Skeletal muscle tissue (tissue), 4 donors: ENCODE results near the gene CDK11B. TPM values are rescaled to one million over a fixed set of nuclear protein-coding genes. Genes with fewer than 3 reads are reported as not detected.
"Not testable (repeated sequence)": the region's sequence is repeated elsewhere in the genome, so short reads cannot be mapped to it uniquely, and the experiment has no call there.

ENCODE experiments used
- H3K27ac ChIP-seq: one replicate; pipeline ENCODE4 v1.7.0; 2013; ENCODE audit warnings: mild to moderate bottlenecking, low read depth, low read length, inconsistent platforms
- H3K27me3 ChIP-seq, 3 donors: one replicate each; pipeline ENCODE4 v1.7.0; 2013; ENCODE audit warnings: low read length in 3 of 3; ENCODE audit not compliant: control insufficient read depth in 3 of 3, insufficient read depth in 3 of 3
- H3K36me3 ChIP-seq, 3 donors: one replicate each; pipeline ENCODE4 v1.7.0; 2013; ENCODE audit warnings: low read length in 3 of 3; ENCODE audit not compliant: control insufficient read depth in 3 of 3, insufficient read depth in 3 of 3
- H3K4me1 ChIP-seq, 3 donors: one replicate each; pipeline ENCODE4 v1.7.0; 2013; ENCODE audit warnings: low read length in 3 of 3, mild to moderate bottlenecking in 3 of 3; ENCODE audit not compliant: control insufficient read depth in 3 of 3, insufficient read depth in 3 of 3
- H3K4me3 ChIP-seq, 3 donors: one replicate each; pipeline ENCODE4 v1.7.0; 2013; ENCODE audit warnings: low read length in 3 of 3
- H3K9ac ChIP-seq, 3 donors: one replicate each; pipeline ENCODE4 v1.7.0; 2013; ENCODE audit warnings: low read length in 3 of 3, mild to moderate bottlenecking in 3 of 3, moderate library complexity in 2 of 3, low read depth in 1 of 3
- H3K9me3 ChIP-seq, 3 donors: one replicate each; pipeline ENCODE4 v1.7.0; 2013; ENCODE audit warnings: low read length in 3 of 3; ENCODE audit not compliant: control insufficient read depth in 3 of 3
- total RNA-seq: library from RNA; depleted of rRNA; stranded (reverse); fragments of >200 nt; gene quantifications from one replicate; pipeline ENCODE4 v1.2.3, GENCODE V29; 2014
- donor health status: Osteomylitis.

CDK11B gene
- total RNA-seq, 1 donor from 2014 or later: 8.4 TPM

- not testable (repeated sequence) for H3K27me3 ChIP-seq, H3K4me3 ChIP-seq, H3K9me3 ChIP-seq, H3K9ac ChIP-seq, H3K4me1 ChIP-seq
- Histone ChIP-seq H3K27ac (peak overlapping the region; percentile 51), H3K36me3 (peaks cover 18 to 22% (median 20%) of the 10 kb centered on the region in 3 donors)
Measured at GRCh38 chr1:1662830-1663560, 4.2 kb upstream of the CDK11B start.

- H3K9me3 ChIP-seq, H3K4me1 ChIP-seq, H3K9ac ChIP-seq, H3K4me3 ChIP-seq, H3K27me3 ChIP-seq: not testable (repeated sequence)
- Histone ChIP-seq H3K27ac (peak overlapping the region; percentile 51), H3K36me3 (peaks cover 17 to 19% (median 18%) of the 10 kb centered on the region in 3 donors)
Measured at GRCh38 chr1:1662392-1662791, 3.6 kb upstream of the CDK11B start.

- not testable (repeated sequence) for H3K4me1 ChIP-seq, H3K4me3 ChIP-seq, H3K9me3 ChIP-seq, H3K9ac ChIP-seq, H3K27ac ChIP-seq, H3K27me3 ChIP-seq
- peaks cover 29 to 42% (median 30%) of the 10 kb centered on the region in 3 donors for H3K36me3 ChIP-seq
Measured at GRCh38 chr1:1648265-1648664, 10.5 kb downstream of the CDK11B start.

- peaks cover 29 to 41% (median 30%) of the 10 kb centered on the region in 3 donors for H3K36me3 ChIP-seq
- not testable (repeated sequence) for H3K4me1 ChIP-seq, H3K27ac ChIP-seq, H3K9me3 ChIP-seq, H3K9ac ChIP-seq, H3K27me3 ChIP-seq, H3K4me3 ChIP-seq
Measured at GRCh38 chr1:1647567-1648241, 11.1 kb downstream of the CDK11B start.

DNA sequence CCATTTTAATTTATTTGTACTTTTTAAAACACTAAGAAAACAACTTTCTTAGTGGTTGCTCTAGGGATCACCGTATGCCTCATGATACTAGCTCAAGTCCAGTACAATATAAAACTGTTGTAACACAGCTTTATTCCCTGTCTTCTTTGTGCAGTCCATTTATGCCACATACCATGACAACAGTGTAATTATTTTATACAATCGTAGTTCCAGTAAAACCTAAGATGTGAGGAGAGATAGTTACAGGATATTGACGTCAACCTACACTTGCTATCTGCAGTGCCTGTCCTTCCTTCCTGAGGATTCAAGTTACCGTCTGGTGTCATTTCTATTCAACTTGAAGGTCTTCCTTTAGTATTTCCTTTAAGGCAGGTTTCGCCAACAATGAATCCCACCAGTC lies 12.5 kb downstream of the CDK11B start:
- H3K27ac ChIP-seq, H3K9me3 ChIP-seq, H3K4me3 ChIP-seq, H3K9ac ChIP-seq, H3K4me1 ChIP-seq, H3K27me3 ChIP-seq: not testable (repeated sequence)
- H3K36me3 ChIP-seq: peaks cover 18 to 32% (median 22%) of the 10 kb centered on the region in 3 donors

GRCh38 chr1:1640711-1641461 lies 17.9 kb downstream of the CDK11B start:
- H3K36me3 ChIP-seq: peaks cover 0 to 14% (median 3%) of the 10 kb centered on the region in 3 donors
- H3K27ac ChIP-seq, H3K4me3 ChIP-seq, H3K4me1 ChIP-seq, H3K9me3 ChIP-seq, H3K27me3 ChIP-seq, H3K9ac ChIP-seq: not testable (repeated sequence)

- H3K4me1 ChIP-seq, H3K9me3 ChIP-seq, H3K27me3 ChIP-seq, H3K9ac ChIP-seq, H3K4me3 ChIP-seq, H3K27ac ChIP-seq: not testable (repeated sequence)
- peaks cover 0 to 12% (median 3%) of the 10 kb centered on the region in 3 donors for H3K36me3 ChIP-seq
Measured at GRCh38 chr1:1640081-1640480, 18.7 kb downstream of the CDK11B start.

DNA sequence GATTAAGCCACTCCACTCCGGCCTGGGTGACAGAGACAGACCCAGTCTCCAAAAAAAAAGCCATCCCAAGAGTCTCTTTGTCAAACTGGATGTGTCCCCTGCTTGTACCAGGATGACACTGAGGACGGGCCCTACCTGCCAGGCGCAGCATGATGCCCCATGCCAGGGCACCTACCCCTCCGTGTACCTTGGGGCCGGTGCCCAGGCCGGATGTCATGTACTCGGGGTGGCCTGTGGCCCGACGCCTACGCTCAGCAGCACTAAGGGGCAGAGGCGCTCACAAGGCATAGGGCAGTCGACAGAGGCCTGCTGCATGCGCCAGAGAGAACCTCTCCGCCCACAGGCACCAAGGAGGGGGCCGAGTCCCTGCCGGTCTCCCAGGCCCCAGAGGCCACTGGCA lies 19.4 kb downstream of the CDK11B start:
- not testable (repeated sequence) for H3K4me1 ChIP-seq, H3K27ac ChIP-seq, H3K4me3 ChIP-seq, H3K9ac ChIP-seq, H3K27me3 ChIP-seq, H3K9me3 ChIP-seq
- H3K36me3 ChIP-seq: peaks cover 0 to 12% (median 3%) of the 10 kb centered on the region in 3 donors

DNA sequence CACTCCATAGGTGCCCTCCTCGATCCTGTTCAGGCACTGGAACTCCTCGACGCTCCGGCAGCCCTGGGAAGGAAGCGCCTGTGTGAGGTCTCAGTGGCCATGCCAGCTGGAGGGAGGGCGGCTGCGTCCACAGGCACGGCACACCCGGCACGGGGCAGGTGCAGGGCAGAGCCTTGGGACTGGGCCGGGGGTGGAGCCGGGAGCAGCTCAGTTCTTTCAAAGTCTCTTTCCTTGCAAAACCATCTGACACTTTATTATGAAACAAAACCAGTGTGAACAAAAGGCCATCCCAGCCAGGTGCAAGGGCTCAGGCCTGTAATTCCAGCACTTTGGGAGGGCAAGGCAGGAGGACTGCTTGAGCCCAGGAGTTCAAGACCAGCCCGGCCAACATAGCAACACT lies 20.3 kb downstream of the CDK11B start:
- H3K4me1 ChIP-seq, H3K27me3 ChIP-seq, H3K9me3 ChIP-seq, H3K4me3 ChIP-seq, H3K27ac ChIP-seq, H3K9ac ChIP-seq: not testable (repeated sequence)
- H3K36me3 ChIP-seq: peaks cover 0 to 12% (median 3%) of the 10 kb centered on the region in 3 donors

GRCh38 chr1:1637479-1637875 lies 21.3 kb downstream of the CDK11B start:
- not testable (repeated sequence) for H3K4me3 ChIP-seq, H3K27ac ChIP-seq, H3K27me3 ChIP-seq, H3K9ac ChIP-seq, H3K4me1 ChIP-seq, H3K9me3 ChIP-seq
- peaks cover 0 to 12% (median 3%) of the 10 kb centered on the region in 3 donors for H3K36me3 ChIP-seq
